ENCODE measurements around the gene HARBI1.
A peak's percentile ranks its signal among the peaks of the same experiment; 100 is the strongest.

Gene HARBI1

GRCh38 chr11:46617134-46617971 is at the start of gene HARBI1, which contains the start of gene ATG13:
Gene HARBI1, minus strand, starts transcription at chr11:46617227. Its CDS starts 990 bp downstream, at chr11:46616237.
Gene ATG13, plus strand, starts transcription at chr11:46617553. Its CDS starts 26,739 bp downstream, at chr11:46644292.
- DNase-seq, result peak; percentile 94

- no peak for DNase-seq
Measured at GRCh38 chr11:46666516-46666915, 49.5 kb upstream of the HARBI1 start.

- no peak for DNase-seq
Measured at GRCh38 chr11:46665356-46665755, 48.3 kb upstream of the HARBI1 start.

- DNase-seq, result no peak
Measured at GRCh38 chr11:46664612-46665011, 47.6 kb upstream of the HARBI1 start.

GRCh38 chr11:46663277-46663940 is 46.4 kb upstream of the HARBI1 start:
- DNase-seq, result no peak

GRCh38 chr11:46662366-46662765 is 45.3 kb upstream of the HARBI1 start:
- DNase-seq, result no peak

GRCh38 chr11:46661836-46662235 is 44.8 kb upstream of the HARBI1 start:
- no peak for DNase-seq

- DNase-seq, result no peak
Measured at GRCh38 chr11:46659908-46660307, 42.9 kb upstream of the HARBI1 start.

GRCh38 chr11:46658259-46658658 is 41.2 kb upstream of the HARBI1 start:
- no peak for DNase-seq

- DNase-seq, result no peak
Measured at GRCh38 chr11:46657186-46657585, 40.2 kb upstream of the HARBI1 start.

GRCh38 chr11:46655631-46656030 is 38.6 kb upstream of the HARBI1 start:
- DNase-seq, result no peak

- no peak for DNase-seq
Measured at GRCh38 chr11:46649180-46649738, 32.2 kb upstream of the HARBI1 start.

- DNase-seq, result no peak
Measured at GRCh38 chr11:46643986-46644385, 27.0 kb upstream of the HARBI1 start.

GRCh38 chr11:46643531-46643930 is 26.5 kb upstream of the HARBI1 start:
- DNase-seq, result no peak

- no peak for DNase-seq
Measured at GRCh38 chr11:46642627-46643335, 25.8 kb upstream of the HARBI1 start.

GRCh38 chr11:46641639-46642038 is 24.6 kb upstream of the HARBI1 start:
- DNase-seq, result no peak

GRCh38 chr11:46640036-46640788 is 23.2 kb upstream of the HARBI1 start:
- no peak for DNase-seq

GRCh38 chr11:46639197-46639839 is 22.3 kb upstream of the HARBI1 start:
- no peak for DNase-seq

GRCh38 chr11:46637546-46637945 is 20.5 kb upstream of the HARBI1 start:
- DNase-seq, result no peak

GRCh38 chr11:46635557-46636139 is 18.6 kb upstream of the HARBI1 start:
- no peak for DNase-seq

All from activated CD4-positive, alpha-beta T cell treated with anti-CD3 and anti-CD28 coated beads for 48 hours (primary cell).